HEK293 (cell line): Measurements from ENCODE around the gene TEX30.

Source experiments
- KLF7 ChIP-seq: fragments of 450-650 bp; formaldehyde crosslinking; IDR thresholded peaks from 2 replicates; pipeline ENCODE4 v1.5.1; 2016; ENCODE audit warnings: missing biosample characterization, missing genetic modification characterization, borderline replicate concordance
- TF ChIP-seq, protein P1 (sequence below): fragments of 450-650 bp; formaldehyde crosslinking; IDR thresholded peaks from 2 replicates; pipeline ENCODE4 v1.5.1; 2016; ENCODE audit warnings: missing biosample characterization, missing genetic modification characterization

DNA sequence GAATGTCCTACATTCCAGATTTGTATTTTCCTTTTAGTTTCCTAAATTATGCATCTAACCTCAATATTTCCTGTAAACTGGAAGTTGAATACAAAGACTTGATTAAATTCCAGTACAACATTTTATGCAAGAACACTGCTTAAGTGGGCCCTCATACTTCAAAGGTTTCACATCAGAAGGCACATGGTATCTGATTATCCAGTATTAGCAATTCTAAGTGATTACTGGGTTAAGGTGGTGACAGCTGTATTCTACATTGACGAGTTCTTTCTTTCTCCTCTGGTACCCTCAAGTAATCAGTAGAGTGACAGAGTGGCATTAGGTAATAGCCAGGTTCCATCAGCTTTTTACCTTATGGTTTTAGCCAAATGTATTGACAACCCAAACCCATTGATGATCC is 43.7 kb upstream of the TEX30 start:
- TF ChIP-seq KLF7 (tag by site-specific recombination) = no peak
- TF ChIP-seq, protein P1, sequence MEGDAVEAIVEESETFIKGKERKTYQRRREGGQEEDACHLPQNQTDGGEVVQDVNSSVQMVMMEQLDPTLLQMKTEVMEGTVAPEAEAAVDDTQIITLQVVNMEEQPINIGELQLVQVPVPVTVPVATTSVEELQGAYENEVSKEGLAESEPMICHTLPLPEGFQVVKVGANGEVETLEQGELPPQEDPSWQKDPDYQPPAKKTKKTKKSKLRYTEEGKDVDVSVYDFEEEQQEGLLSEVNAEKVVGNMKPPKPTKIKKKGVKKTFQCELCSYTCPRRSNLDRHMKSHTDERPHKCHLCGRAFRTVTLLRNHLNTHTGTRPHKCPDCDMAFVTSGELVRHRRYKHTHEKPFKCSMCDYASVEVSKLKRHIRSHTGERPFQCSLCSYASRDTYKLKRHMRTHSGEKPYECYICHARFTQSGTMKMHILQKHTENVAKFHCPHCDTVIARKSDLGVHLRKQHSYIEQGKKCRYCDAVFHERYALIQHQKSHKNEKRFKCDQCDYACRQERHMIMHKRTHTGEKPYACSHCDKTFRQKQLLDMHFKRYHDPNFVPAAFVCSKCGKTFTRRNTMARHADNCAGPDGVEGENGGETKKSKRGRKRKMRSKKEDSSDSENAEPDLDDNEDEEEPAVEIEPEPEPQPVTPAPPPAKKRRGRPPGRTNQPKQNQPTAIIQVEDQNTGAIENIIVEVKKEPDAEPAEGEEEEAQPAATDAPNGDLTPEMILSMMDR (tag by site-specific recombination) = no peak
